Left ventricle myocardium inferior (tissue), 1 donor: Measurements from ENCODE around the gene SRP19. TPM values are rescaled to one million over a fixed set of nuclear protein-coding genes. Genes with fewer than 3 reads are reported as not detected.
"Not testable (repeated sequence)": the region's sequence is repeated elsewhere in the genome, so short reads cannot be mapped to it uniquely, and the experiment has no call there.

Experiments
- DNase-seq: peaks from one replicate; pipeline ENCODE4 v3.0.0-alpha.2; 2020
- H3K27ac ChIP-seq: fragments of 200-600 bp; replicated peaks from 2 replicates; pipeline ENCODE4 v1.8.0; 2021
- H3K27me3 ChIP-seq: fragments of 200-600 bp; 2 replicates; pipeline ENCODE4 v1.8.0; 2021; ENCODE audit warnings: low read depth
- H3K36me3 ChIP-seq: fragments of 200-600 bp; 2 replicates; pipeline ENCODE4 v1.8.0; 2021
- H3K4me1 ChIP-seq: fragments of 200-600 bp; 2 replicates; pipeline ENCODE4 v1.8.0; 2021
- H3K4me3 ChIP-seq: fragments of 200-600 bp; 2 replicates; pipeline ENCODE4 v1.8.0; 2021; ENCODE audit warnings: mild to moderate bottlenecking, moderate library complexity
- H3K9me3 ChIP-seq: fragments of 200-600 bp; replicated peaks from 2 replicates; pipeline ENCODE4 v1.8.0; 2021
- intact Hi-C: fragments of 100-400 bp; cut with micrococcal nuclease; formaldehyde crosslinking; loops from one replicate; pipeline ENCODE4 v1.11.0; 2022
- total RNA-seq: library from RNA; stranded (reverse); fragmentation: NEBNext Ultra II Directional; extraction: Animal tissue kit (Norgen Biotek cat#: 25700); gene quantifications from one replicate; pipeline ENCODE4 v1.2.1, GENCODE V29; 2021
- TF ChIP-seq, protein P1 (sequence below): fragments of 200-600 bp; IDR thresholded peaks from 2 replicates; pipeline ENCODE4 v1.8.0; 2021; ENCODE audit warnings: antibody characterized with exemption, mild to moderate bottlenecking, borderline replicate concordance
- donor health status: DM: no; HTN: yes; CAD: no; lungs with severe emphysema.

The SRP19 gene
- total RNA-seq, 1 donor from 2014 or later = 31.6 TPM

DNA sequence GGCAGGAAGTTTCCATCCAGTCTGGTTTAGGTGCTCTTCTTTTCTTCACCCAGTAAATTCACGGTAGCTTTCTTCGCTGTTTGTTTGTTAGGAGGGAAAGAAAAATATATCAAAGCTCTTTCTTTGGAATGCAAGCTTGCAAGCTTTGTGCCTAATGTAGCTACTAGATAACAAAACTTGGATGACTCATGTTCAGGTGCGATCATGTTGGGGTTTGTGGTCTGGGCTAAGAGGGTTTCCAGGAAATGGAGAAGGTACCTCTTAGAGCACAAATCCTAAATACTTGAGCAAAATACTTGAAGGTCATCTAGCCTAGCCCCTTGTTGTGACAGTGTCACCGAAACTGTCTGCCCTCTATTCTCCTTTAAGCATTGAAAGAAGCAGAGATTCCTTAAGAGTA, 17.7 kb downstream of the SRP19 start:
- no peak for DNase-seq
- peak overlapping the region; percentile 21 for H3K27ac ChIP-seq

DNA sequence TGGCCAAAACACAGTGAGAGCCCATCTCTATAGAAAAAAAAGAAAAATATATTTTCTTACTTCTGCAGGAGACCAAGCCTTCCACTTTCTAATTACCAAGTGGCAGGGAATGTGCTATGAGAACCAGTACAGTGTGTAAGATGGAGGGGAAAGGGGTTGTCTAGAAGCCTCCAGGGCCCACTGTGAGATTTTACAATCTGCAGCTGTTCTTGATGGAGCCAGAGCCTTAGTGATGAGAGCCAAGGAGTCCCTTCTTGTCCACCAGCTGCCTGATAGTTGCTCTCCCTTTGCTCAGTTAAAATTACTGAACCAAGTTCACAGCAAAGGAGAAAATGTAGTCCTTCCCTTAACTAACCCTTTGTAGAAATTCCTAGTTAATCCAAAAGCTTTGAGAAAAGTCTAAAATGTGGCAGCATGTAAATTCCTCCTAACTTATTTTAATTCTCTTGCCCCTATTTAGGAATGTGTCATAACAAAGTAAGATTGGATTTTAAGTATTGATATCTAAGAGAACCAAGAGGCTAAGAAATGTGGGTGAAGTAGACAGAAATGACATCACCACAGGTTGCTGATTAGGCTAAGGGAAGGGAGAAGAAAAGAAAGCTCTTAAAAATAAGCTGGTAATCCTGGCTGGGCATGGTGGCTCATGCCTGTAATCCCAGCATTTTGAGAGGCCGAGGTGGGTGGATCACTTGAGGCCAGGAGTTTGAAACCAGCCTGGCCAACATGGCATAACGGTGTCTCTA, 19.3 kb downstream of the SRP19 start:
- Histone ChIP-seq H3K27ac (peak overlapping the region; percentile 21), H3K27me3 (no peaks in the 10 kb centered on the region), H3K36me3 (peaks cover 81% of the 10 kb centered on the region), H3K4me3 (no peak overlapping the region), H3K4me1 (peaks cover 76% of the 10 kb centered on the region), H3K9me3 (no peaks in the 10 kb centered on the region)
- intact Hi-C loops = no loop called here
- no peak for DNase-seq
- TF ChIP-seq, protein P1, sequence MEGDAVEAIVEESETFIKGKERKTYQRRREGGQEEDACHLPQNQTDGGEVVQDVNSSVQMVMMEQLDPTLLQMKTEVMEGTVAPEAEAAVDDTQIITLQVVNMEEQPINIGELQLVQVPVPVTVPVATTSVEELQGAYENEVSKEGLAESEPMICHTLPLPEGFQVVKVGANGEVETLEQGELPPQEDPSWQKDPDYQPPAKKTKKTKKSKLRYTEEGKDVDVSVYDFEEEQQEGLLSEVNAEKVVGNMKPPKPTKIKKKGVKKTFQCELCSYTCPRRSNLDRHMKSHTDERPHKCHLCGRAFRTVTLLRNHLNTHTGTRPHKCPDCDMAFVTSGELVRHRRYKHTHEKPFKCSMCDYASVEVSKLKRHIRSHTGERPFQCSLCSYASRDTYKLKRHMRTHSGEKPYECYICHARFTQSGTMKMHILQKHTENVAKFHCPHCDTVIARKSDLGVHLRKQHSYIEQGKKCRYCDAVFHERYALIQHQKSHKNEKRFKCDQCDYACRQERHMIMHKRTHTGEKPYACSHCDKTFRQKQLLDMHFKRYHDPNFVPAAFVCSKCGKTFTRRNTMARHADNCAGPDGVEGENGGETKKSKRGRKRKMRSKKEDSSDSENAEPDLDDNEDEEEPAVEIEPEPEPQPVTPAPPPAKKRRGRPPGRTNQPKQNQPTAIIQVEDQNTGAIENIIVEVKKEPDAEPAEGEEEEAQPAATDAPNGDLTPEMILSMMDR = no peak

More for the DNA sequence above, 17.7 kb downstream of the SRP19 start:
- no peak overlapping the region for H3K4me3 ChIP-seq
- TF ChIP-seq, protein P1 = no peak
- H3K27me3 ChIP-seq = no peaks in the 10 kb centered on the region
- intact Hi-C loops = no loop called here
- H3K4me1 ChIP-seq = peaks cover 60% of the 10 kb centered on the region
- peaks cover 68% of the 10 kb centered on the region for H3K36me3 ChIP-seq
- H3K9me3 ChIP-seq = no peaks in the 10 kb centered on the region

DNA sequence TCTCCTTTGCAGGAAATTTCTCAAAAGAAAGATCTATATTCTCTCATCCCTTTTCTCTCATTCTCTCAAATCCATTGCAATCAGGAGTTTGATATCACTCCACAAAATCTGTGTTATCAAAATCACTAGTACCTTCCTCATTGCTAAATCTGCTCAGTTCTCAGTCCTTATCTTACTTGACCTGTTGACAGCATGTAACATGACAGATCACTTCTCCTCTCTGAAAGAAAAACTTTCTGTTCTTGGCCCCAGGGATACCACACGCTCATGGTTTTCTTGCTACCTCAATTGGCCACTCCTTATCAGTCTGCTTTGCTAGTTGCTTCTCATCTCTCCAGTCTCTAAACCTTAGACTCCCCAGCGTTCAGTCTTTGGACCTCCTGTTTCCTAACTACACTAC, 22.1 kb downstream of the SRP19 start:
- Histone ChIP-seq H3K27ac (peak overlapping the region; percentile 18), H3K36me3 (peaks cover 79% of the 10 kb centered on the region), H3K4me3 (no peak overlapping the region), H3K27me3 (no peaks in the 10 kb centered on the region), H3K4me1 (peaks cover 65% of the 10 kb centered on the region), H3K9me3 (no peaks in the 10 kb centered on the region)
- intact Hi-C loops = no loop called here
- DNase-seq = no peak
- TF ChIP-seq, protein P1 = no peak

DNA sequence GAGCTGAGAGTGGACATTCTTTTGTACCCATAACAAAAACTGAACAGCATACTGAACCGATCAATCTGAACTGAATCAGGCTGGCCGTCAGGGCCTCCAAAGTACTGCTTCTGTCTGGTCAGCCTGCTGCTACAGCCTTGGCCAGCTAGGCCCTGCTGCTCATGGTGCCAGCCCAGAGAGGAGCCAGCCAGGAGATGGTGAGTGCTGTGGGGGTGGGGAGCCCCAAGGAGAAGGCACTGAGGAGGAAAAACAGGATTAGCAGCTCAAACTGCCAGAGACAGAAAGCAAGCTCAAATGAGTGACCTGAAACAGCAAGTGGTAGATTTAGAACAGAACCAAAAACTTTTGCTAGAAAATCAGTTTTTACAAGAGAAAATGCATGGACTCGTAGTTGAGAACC, 23.9 kb downstream of the SRP19 start:
- H3K27me3 ChIP-seq = no peaks in the 10 kb centered on the region
- H3K4me1 ChIP-seq = peaks cover 51% of the 10 kb centered on the region
- intact Hi-C loops = no loop called here
- DNase-seq = peak; percentile 20
- H3K36me3 ChIP-seq = peaks cover 65% of the 10 kb centered on the region
- TF ChIP-seq, protein P1 = no peak
- no peak overlapping the region for H3K4me3 ChIP-seq
- H3K9me3 ChIP-seq = no peaks in the 10 kb centered on the region
- peak overlapping the region; percentile 31 for H3K27ac ChIP-seq

DNA sequence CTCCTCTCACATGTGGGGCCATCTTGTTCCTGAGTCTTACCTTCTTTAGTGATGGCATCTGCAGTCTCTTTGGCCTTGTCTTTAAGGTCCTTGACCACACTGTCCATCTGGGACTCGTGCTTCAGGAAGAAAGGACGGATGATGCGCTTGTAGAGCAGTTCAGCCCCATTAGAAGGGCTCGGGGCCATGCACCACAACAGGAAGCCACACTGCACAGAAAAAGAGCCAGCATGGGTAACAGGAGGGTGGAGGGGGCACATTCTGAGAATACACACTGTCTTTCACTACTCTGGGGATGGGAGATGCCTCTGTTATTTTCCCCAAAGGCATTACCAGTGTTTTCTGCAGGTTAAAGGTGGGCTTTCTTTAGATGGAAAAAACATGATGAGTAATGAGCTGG, 25.9 kb downstream of the SRP19 start:
- Histone ChIP-seq H3K4me1 (peaks cover 38% of the 10 kb centered on the region), H3K27ac (no peak overlapping the region), H3K27me3 (no peaks in the 10 kb centered on the region), H3K36me3 (peaks cover 62% of the 10 kb centered on the region), H3K4me3 (no peak overlapping the region), H3K9me3 (no peaks in the 10 kb centered on the region)
- intact Hi-C loops = no loop called here
- DNase-seq = no peak
- TF ChIP-seq, protein P1 = no peak

DNA sequence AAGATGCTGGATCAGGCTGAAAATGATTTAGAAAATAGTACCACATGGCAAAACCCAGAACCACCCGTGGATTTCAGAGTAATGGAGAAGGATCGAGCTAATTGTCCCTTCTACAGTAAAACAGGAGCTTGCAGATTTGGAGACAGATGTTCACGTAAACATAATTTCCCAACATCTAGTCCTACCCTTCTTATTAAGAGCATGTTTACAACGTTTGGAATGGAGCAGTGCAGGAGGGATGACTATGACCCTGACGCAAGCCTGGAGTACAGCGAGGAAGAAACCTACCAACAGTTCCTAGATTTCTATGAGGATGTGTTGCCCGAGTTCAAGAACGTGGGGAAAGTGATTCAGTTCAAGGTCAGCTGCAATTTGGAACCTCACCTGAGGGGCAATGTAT, 31.0 kb downstream of the SRP19 start:
- H3K9me3 ChIP-seq, H3K27me3 ChIP-seq, H3K4me3 ChIP-seq, H3K27ac ChIP-seq, intact Hi-C loops, DNase-seq: not testable (repeated sequence)
- Histone ChIP-seq H3K36me3 (peaks cover 36% of the 10 kb centered on the region), H3K4me1 (peaks cover 37% of the 10 kb centered on the region)
